ENCODE data around the gene LARP4B.
"Not testable (repeated sequence)": the region's sequence is repeated elsewhere in the genome, so short reads cannot be mapped to it uniquely, and the experiment has no call there.

LARP4B gene

GRCh38 chr10:775245-776075 lies 156.0 kb downstream of the LARP4B start:
- DNase-seq (ENCODE audit: low spot score): peak; percentile 23
- TF ChIP-seq CTCF (IDR thresholded peaks at IDR 0.05; ENCODE audit: extremely low read depth, missing control alignments): no peak

- no peak for TF ChIP-seq CTCF (IDR thresholded peaks at IDR 0.05; ENCODE audit: extremely low read depth, missing control alignments)
- peak; percentile 11 for DNase-seq (ENCODE audit: low spot score)
Measured at GRCh38 chr10:774661-775244, 156.8 kb downstream of the LARP4B start.

GRCh38 chr10:774223-774622 lies 157.3 kb downstream of the LARP4B start:
- no peak for TF ChIP-seq CTCF (IDR thresholded peaks at IDR 0.05; ENCODE audit: extremely low read depth, missing control alignments)
- DNase-seq (ENCODE audit: low spot score): no peak

- DNase-seq (ENCODE audit: low spot score): peak; percentile 14
- no peak for TF ChIP-seq CTCF (IDR thresholded peaks at IDR 0.05; ENCODE audit: extremely low read depth, missing control alignments)
Measured at GRCh38 chr10:773562-774161, 157.8 kb downstream of the LARP4B start.

- TF ChIP-seq CTCF (IDR thresholded peaks at IDR 0.05; ENCODE audit: extremely low read depth, missing control alignments): no peak
- DNase-seq (ENCODE audit: low spot score): no peak
Measured at GRCh38 chr10:772227-772637, 159.3 kb downstream of the LARP4B start.

GRCh38 chr10:771647-772046 lies 159.9 kb downstream of the LARP4B start:
- TF ChIP-seq CTCF (IDR thresholded peaks at IDR 0.05; ENCODE audit: extremely low read depth, missing control alignments): no peak
- DNase-seq (ENCODE audit: low spot score): no peak

GRCh38 chr10:770975-771374 lies 160.5 kb downstream of the LARP4B start:
- TF ChIP-seq CTCF (IDR thresholded peaks at IDR 0.05; ENCODE audit: extremely low read depth, missing control alignments): no peak
- DNase-seq (ENCODE audit: low spot score): no peak

GRCh38 chr10:770048-770712 lies 161.3 kb downstream of the LARP4B start:
- not testable (repeated sequence) for DNase-seq (ENCODE audit: low spot score)
